HFFc6 (cell line): Measurements from ENCODE around the gene RPH3AL. TPM values are rescaled to one million over a fixed set of nuclear protein-coding genes. Genes with fewer than 3 reads are reported as not detected.
"Not testable (repeated sequence)": the region's sequence is repeated elsewhere in the genome, so short reads cannot be mapped to it uniquely, and the experiment has no call there.

Experiments
- DNase-seq: peaks from one replicate; pipeline ENCODE4 v3.0.0-alpha.2; 2018
- H3K27ac Mint-ChIP-seq: 2 replicates; pipeline ENCODE4 v1.8.0; 2020; ENCODE audit warnings: mild to moderate bottlenecking, mixed read lengths
- H3K27me3 Mint-ChIP-seq: 2 replicates; pipeline ENCODE4 v1.8.0; 2021; ENCODE audit warnings: mild to moderate bottlenecking, moderate library complexity, mixed read lengths; ENCODE audit not compliant: insufficient read depth
- H3K36me3 Mint-ChIP-seq: 2 replicates; pipeline ENCODE4 v1.8.0; 2021; ENCODE audit warnings: low read depth, mixed read lengths
- H3K4me1 Mint-ChIP-seq: 2 replicates; pipeline ENCODE4 v1.8.0; 2020; ENCODE audit warnings: low read depth, mixed read lengths
- H3K4me3 Mint-ChIP-seq: 2 replicates; pipeline ENCODE4 v1.8.0; 2020; ENCODE audit warnings: mild to moderate bottlenecking, moderate library complexity, mixed read lengths
- H3K9me3 Mint-ChIP-seq: 2 replicates; pipeline ENCODE4 v1.8.0; 2020; ENCODE audit warnings: mild to moderate bottlenecking, mixed read lengths
- CTCF ChIP-seq: fragments of 200-600 bp; sonication (generic); IDR thresholded peaks from 2 replicates; pipeline ENCODE4 v1.5.0; 2021; ENCODE audit warnings: antibody characterized with exemption, mild to moderate bottlenecking
- total RNA-seq, 6 experiments: library from RNA; stranded (reverse); fragmentation: NEBNext Ultra II Directional; extraction: Animal tissue kit (Norgen Biotek cat#: 25700); gene quantifications; 2 replicates in 1 of 6; 3 replicates in 5 of 6; pipeline ENCODE4 v1.2.3, GENCODE V29; 2021

Gene RPH3AL
- total RNA-seq, 6 experiments from 2014 or later, result 1.4 to 2.4 (median 2.0) TPM

- Mint-ChIP-seq H3K9me3 (peaks cover 11% of the 10 kb centered on the region), H3K4me1 (no peaks in the 10 kb centered on the region), H3K36me3 (peaks cover 4% of the 10 kb centered on the region; the same call in 1 of the 2 replicates), H3K27ac (no peak overlapping the region), H3K4me3 (no peak overlapping the region), H3K27me3 (peaks cover 10% of the 10 kb centered on the region)
- no peak for TF ChIP-seq CTCF
- DNase-seq, result no peak
These were observed 106.4 kb downstream of the RPH3AL start for GRCh38 chr17:246226-246625.

GRCh38 chr17:245611-246010 lies 107.0 kb downstream of the RPH3AL start:
- H3K27ac Mint-ChIP-seq, result no peak overlapping the region
- no peak for TF ChIP-seq CTCF
- H3K36me3 Mint-ChIP-seq, result peaks cover 4% of the 10 kb centered on the region; the same call in 1 of the 2 replicates
- peaks cover 10% of the 10 kb centered on the region for H3K27me3 Mint-ChIP-seq
- H3K4me1 Mint-ChIP-seq, result no peaks in the 10 kb centered on the region
- DNase-seq, result no peak
- H3K4me3 Mint-ChIP-seq, result no peak overlapping the region
- peaks cover 11% of the 10 kb centered on the region for H3K9me3 Mint-ChIP-seq

- Mint-ChIP-seq H3K4me3 (no peak overlapping the region), H3K27ac (no peak overlapping the region), H3K36me3 (peaks cover 4% of the 10 kb centered on the region; the same call in 1 of the 2 replicates), H3K27me3 (peaks cover 10% of the 10 kb centered on the region), H3K4me1 (no peaks in the 10 kb centered on the region), H3K9me3 (peaks cover 11% of the 10 kb centered on the region)
- no peak for DNase-seq
- no peak for TF ChIP-seq CTCF
These were observed 107.6 kb downstream of the RPH3AL start for GRCh38 chr17:245020-245419.

GRCh38 chr17:243924-244323 lies 108.7 kb downstream of the RPH3AL start:
- peaks cover 11% of the 10 kb centered on the region for H3K9me3 Mint-ChIP-seq
- H3K4me1 Mint-ChIP-seq, H3K27ac Mint-ChIP-seq, H3K27me3 Mint-ChIP-seq, H3K36me3 Mint-ChIP-seq, DNase-seq, H3K4me3 Mint-ChIP-seq: not testable (repeated sequence)

- DNase-seq, result no peak
- Mint-ChIP-seq H3K4me1 (no peaks in the 10 kb centered on the region), H3K9me3 (peaks cover 3% of the 10 kb centered on the region; the same call in 1 of the 2 replicates), H3K4me3 (no peak overlapping the region), H3K36me3 (no peaks in the 10 kb centered on the region), H3K27ac (no peak overlapping the region), H3K27me3 (peaks cover 5% of the 10 kb centered on the region)
- TF ChIP-seq CTCF, result no peak
These were observed 113.7 kb downstream of the RPH3AL start for GRCh38 chr17:238964-239259.

GRCh38 chr17:238071-238963 lies 114.3 kb downstream of the RPH3AL start:
- H3K36me3 Mint-ChIP-seq, result no peaks in the 10 kb centered on the region
- no peak for TF ChIP-seq CTCF
- H3K4me3 Mint-ChIP-seq, result no peak overlapping the region
- no peaks in the 10 kb centered on the region for H3K4me1 Mint-ChIP-seq
- no peaks in the 10 kb centered on the region for H3K9me3 Mint-ChIP-seq
- DNase-seq, result no peak
- peaks cover 5% of the 10 kb centered on the region for H3K27me3 Mint-ChIP-seq
- no peak overlapping the region for H3K27ac Mint-ChIP-seq
